GM12878 (cell line): Measurements from ENCODE around the gene CMTM5.

Source experiments
- BCL11A ChIP-seq: IDR thresholded peaks from 2 replicates; pipeline ENCODE4 v1.6.1; 2011; ENCODE audit warnings: low read depth, low read length
- FOS ChIP-seq: IDR thresholded peaks from 3 replicates; pipeline ENCODE4 v1.6.1; 2011; ENCODE audit warnings: borderline replicate concordance; ENCODE audit not compliant: insufficient read length; ENCODE audit errors: extremely low read depth
- FOXM1 ChIP-seq: IDR thresholded peaks from 2 replicates; pipeline ENCODE4 v1.6.1; 2012; ENCODE audit warnings: low read depth, mild to moderate bottlenecking, inconsistent platforms, low read length, moderate library complexity
- GABPA ChIP-seq: IDR thresholded peaks from 2 replicates; pipeline ENCODE4 v1.6.1; 2014; ENCODE audit warnings: antibody characterized with exemption, low read depth, mild to moderate bottlenecking, inconsistent platforms
- NR2C2 ChIP-seq: IDR thresholded peaks from 2 replicates; pipeline ENCODE4 v1.6.1; 2011; ENCODE audit warnings: borderline replicate concordance, low read depth; ENCODE audit not compliant: control insufficient read depth, insufficient read length
- POLR2A ChIP-seq: IDR thresholded peaks from 2 replicates; pipeline ENCODE4 v1.6.1; 2011; ENCODE audit warnings: low read depth, mild to moderate bottlenecking, low read length
- SUPT20H ChIP-seq: IDR thresholded peaks from 2 replicates; pipeline ENCODE4 v1.6.1; 2011; ENCODE audit warnings: low read depth, mild to moderate bottlenecking, low read length, moderate library complexity, borderline replicate concordance; ENCODE audit not compliant: control insufficient read depth
- TAF1 ChIP-seq: IDR thresholded peaks from 2 replicates; pipeline ENCODE4 v1.6.1; 2011; ENCODE audit warnings: mild to moderate bottlenecking, low read depth, low read length, borderline replicate concordance
- TF ChIP-seq, protein P1 (sequence below): IDR thresholded peaks from 2 replicates; pipeline ENCODE4 v1.6.1; 2011; ENCODE audit warnings: borderline replicate concordance, low read depth, mild to moderate bottlenecking, moderate library complexity, low read length; ENCODE audit not compliant: insufficient read depth, poor library complexity, severe bottlenecking
- TF ChIP-seq, protein P2 (sequence below), 3 experiments: IDR thresholded peaks in 2 of 3; conservative IDR thresholded peaks in 1 of 3; 2 replicates each; pipeline ENCODE4 v1.5.1; 2011; ENCODE audit warnings: low read depth in 3 of 3, low read length in 3 of 3, mild to moderate bottlenecking in 3 of 3, control low read depth in 2 of 3, moderate library complexity in 2 of 3, inconsistent platforms in 1 of 3, mixed read lengths in 1 of 3; ENCODE audit not compliant: control insufficient read depth in 2 of 3, insufficient read depth in 1 of 3; ENCODE audit errors: extremely low read depth in 1 of 3

DNA sequence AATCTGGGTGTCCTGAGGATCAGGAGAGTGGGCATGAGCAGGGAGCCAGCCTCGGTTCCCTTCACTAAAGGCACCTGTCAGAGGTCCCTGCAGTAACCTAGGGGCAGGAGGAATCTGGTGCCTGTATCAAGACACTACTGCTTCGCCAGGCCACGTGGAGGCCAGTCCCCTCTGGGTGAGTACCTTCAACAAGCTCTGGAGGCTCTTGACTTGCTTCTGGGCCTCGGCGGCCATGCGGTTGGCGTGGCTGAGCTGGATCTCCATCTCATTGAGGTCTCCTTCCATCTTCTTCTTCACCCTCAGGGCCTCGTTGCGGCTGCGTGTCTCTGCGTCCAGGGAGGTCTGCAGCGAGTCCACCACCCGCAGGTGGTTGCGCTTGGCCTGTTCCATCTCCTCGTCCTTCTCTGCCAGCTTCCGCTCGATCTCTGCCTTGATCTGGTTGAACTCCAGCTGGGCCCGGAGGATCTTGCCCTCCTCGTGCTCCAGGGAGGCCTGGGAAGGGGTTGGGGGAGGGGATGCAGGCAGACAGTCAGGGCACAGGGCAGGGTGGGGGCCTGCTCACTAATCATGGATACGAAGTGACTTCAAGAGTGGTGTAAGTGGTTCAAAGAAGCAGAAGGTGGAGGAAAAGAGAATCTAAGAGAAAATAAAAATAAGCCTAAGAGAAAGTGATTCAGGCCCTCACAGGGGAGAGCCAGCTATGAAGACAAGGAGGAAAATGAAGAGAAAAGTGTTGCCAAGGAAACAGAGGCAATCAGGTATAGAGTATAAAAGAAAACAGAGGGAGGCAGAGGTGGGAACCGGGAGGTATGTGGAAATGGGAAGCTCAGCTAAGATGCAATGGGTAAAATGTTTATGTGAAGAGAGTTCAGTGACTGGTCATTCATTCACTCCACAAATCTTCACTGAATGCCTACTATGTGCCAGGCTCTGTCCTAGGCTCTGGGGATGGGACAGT is 39.3 kb downstream of the CMTM5 start:
- TF ChIP-seq GABPA (no peak), TAF1 (no peak), FOXM1 (no peak), BCL11A (no peak), POLR2A (no peak), SUPT20H (no peak), NR2C2 (no peak), FOS (no peak)
- TF ChIP-seq, protein P1, sequence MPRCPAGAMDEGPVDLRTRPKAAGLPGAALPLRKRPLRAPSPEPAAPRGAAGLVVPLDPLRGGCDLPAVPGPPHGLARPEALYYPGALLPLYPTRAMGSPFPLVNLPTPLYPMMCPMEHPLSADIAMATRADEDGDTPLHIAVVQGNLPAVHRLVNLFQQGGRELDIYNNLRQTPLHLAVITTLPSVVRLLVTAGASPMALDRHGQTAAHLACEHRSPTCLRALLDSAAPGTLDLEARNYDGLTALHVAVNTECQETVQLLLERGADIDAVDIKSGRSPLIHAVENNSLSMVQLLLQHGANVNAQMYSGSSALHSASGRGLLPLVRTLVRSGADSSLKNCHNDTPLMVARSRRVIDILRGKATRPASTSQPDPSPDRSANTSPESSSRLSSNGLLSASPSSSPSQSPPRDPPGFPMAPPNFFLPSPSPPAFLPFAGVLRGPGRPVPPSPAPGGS = no peak
- TF ChIP-seq, protein P2, sequence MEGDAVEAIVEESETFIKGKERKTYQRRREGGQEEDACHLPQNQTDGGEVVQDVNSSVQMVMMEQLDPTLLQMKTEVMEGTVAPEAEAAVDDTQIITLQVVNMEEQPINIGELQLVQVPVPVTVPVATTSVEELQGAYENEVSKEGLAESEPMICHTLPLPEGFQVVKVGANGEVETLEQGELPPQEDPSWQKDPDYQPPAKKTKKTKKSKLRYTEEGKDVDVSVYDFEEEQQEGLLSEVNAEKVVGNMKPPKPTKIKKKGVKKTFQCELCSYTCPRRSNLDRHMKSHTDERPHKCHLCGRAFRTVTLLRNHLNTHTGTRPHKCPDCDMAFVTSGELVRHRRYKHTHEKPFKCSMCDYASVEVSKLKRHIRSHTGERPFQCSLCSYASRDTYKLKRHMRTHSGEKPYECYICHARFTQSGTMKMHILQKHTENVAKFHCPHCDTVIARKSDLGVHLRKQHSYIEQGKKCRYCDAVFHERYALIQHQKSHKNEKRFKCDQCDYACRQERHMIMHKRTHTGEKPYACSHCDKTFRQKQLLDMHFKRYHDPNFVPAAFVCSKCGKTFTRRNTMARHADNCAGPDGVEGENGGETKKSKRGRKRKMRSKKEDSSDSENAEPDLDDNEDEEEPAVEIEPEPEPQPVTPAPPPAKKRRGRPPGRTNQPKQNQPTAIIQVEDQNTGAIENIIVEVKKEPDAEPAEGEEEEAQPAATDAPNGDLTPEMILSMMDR (IDR thresholded peaks at IDR 0.05 in 2 of 3, conservative IDR thresholded peaks at IDR 0.05 in 1 of 3; ENCODE audit: control insufficient read depth in 2 of 3, extremely low read depth in 1 of 3, insufficient read depth in 1 of 3, low read depth in 3 of 3, low read length in 3 of 3) = no peak
